Activated naive CD4-positive, alpha-beta T cell treated with anti-CD3 and anti-CD28 coated beads, Interleukin-2, amount 50 U/mL, for 24 hours (primary cell): ENCODE measurements around the gene SLC26A1.

Experiments used
- H3K27ac Mint-ChIP-seq: one replicate; pipeline ENCODE4 v1.8.0; 2021; ENCODE audit warnings: mild to moderate bottlenecking, mixed read lengths
- H3K27me3 Mint-ChIP-seq: one replicate; pipeline ENCODE4 v1.8.0; 2021; ENCODE audit warnings: mixed read lengths
- H3K36me3 Mint-ChIP-seq: one replicate; pipeline ENCODE4 v1.8.0; 2021; ENCODE audit warnings: mixed read lengths
- H3K4me1 Mint-ChIP-seq: one replicate; pipeline ENCODE4 v1.8.0; 2021; ENCODE audit warnings: mixed read lengths
- H3K4me3 Mint-ChIP-seq: one replicate; pipeline ENCODE4 v1.8.0; 2021; ENCODE audit warnings: mild to moderate bottlenecking, mixed read lengths
- H3K9me3 Mint-ChIP-seq: one replicate; pipeline ENCODE4 v1.8.0; 2021; ENCODE audit warnings: mixed read lengths

The SLC26A1 gene

DNA sequence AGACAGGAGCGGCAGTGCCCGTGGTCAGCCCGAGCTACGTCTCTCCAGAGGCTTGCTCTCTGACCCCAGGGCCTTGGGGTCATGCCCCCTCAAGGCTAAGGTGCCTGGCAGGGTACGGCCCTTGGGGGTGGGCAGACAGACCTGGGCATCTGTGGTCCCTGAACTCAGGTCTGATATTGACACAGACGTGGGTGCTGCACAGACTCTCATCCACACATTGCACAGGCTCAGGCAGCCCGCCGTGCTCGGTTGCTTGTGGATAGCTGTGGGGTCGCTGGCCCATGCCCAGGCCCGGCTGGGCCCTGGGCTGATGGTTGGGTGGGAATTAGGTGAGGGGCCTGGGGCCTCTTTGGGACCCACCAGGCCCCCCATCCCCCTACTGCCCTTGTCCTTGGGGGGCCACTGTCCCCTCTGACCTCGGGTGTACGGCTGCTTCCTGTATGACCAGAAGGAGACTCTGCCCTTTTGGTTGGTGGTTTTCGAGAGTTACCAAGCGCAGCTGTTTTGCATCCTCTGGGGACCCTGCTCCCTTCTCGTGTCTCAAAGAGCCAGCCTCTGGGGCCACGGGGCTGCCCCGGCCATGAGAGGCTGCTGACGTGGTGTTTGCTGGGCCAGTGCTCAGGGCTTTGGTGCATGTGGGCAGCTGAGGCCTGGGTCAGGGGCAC is 28.3 kb upstream of the SLC26A1 start:
- Mint-ChIP-seq H3K4me3 (no peak overlapping the region), H3K36me3 (peaks cover 2% of the 10 kb centered on the region), H3K4me1 (peaks cover 9% of the 10 kb centered on the region), H3K27ac (no peak overlapping the region), H3K9me3 (no peaks in the 10 kb centered on the region), H3K27me3 (no peaks in the 10 kb centered on the region)

DNA sequence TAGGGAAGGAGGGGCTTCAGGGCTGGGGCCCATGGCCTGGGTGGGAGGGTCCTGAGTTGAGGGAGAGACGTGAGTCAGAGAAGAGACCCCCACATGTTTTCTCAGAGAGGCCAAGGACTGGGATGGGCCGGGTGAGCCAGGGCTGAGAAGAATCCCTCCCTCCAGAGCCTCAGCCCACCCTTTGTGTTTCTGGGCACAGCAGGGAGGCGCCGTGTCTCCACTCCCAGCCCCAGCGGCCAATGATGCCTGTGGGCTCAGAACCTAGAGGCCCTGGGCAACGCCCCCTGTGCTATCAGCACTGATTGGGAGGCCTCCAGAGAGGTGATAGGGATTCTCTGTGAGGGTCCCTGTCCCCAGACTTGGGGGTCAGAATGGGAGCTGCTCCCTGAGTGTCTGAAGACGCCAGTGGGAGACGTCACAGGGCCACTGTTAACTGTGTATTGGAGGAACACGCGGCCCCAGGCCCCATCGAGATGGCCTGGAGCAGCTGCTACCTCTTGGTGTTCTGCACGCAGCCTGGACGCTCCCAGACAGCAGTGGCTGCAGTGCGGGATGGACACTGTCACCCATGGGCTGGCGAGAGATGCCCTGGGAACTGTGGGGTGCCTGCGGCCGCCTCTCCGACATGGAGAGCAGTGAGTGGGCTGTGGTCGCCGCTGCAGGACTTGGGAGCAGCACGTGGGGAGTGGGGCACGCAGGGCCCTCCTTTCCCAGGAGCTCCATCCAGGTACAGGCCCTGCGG is 26.7 kb upstream of the SLC26A1 start:
- H3K9me3 Mint-ChIP-seq = no peaks in the 10 kb centered on the region
- no peaks in the 10 kb centered on the region for H3K36me3 Mint-ChIP-seq
- H3K4me1 Mint-ChIP-seq = peaks cover 4% of the 10 kb centered on the region
- H3K4me3 Mint-ChIP-seq = no peak overlapping the region
- no peaks in the 10 kb centered on the region for H3K27me3 Mint-ChIP-seq
- H3K27ac Mint-ChIP-seq = no peak overlapping the region

DNA sequence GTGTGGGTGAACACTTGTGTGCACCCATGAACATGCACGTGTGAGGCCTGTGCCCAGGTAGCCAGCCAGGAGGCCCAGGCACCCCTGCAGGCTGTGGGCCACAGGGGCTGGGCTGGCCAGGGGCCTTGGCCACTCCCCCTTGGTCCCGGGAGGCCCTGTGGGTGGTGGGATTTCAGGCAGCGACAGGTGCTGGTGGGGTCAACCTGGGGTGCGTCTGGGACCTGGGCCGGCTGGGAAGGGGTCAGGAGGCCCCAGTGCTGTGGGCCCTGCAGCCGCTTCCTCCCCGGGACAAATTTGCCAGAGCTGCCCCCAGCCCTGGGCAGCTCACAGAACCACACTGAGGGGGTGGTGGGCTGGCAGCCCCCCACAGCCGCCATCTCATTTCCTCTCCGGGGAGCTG is 26.1 kb upstream of the SLC26A1 start:
- Mint-ChIP-seq H3K4me3 (no peak overlapping the region), H3K36me3 (no peaks in the 10 kb centered on the region), H3K27me3 (no peaks in the 10 kb centered on the region), H3K27ac (no peak overlapping the region), H3K9me3 (no peaks in the 10 kb centered on the region), H3K4me1 (peaks cover 4% of the 10 kb centered on the region)

DNA sequence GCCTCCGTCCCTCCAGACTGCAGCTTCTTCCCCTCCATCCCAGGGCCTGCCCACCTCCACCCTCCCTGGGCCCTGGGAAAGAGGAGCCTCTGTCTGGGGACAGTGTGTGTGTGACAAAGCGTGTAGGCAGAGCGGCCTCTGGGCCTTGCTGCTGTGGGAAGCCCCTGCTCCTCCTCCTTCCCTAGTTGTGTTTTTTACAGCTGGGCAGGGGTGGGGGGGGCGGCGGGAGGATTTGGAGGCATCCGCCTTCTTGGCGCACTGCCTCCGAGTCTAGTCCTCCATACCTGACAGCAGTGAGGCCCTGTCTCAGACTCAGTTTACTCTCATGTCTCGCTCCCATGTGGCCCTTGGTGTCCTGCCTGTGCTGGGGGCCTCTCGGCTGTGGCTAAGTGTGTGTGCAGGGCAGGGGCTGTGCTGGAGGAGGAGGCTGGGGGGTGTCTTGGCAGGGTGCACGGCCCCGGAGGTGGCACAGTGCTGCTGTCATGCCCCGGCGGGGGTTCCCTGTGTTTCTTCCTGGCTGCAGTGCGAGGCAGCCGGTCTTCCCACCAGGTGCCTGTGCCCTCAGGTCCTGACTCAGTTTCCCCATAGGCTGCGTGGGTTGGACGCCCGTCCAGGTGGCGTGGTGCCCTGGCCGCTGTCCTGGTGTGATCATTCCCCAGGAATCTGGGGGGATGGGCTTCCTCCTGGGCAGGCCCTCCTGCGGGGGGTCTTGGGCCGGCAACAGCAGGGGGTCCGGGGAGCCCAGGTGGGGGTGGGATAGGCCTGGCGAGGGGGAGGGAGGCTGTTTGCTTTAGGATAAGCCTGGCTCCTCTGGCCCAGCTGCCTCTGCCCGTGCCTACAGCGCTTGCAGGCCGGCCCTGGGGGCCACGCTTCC is 25.2 kb upstream of the SLC26A1 start:
- Mint-ChIP-seq H3K27ac (no peak overlapping the region), H3K36me3 (no peaks in the 10 kb centered on the region), H3K27me3 (no peaks in the 10 kb centered on the region), H3K4me1 (peaks cover 11% of the 10 kb centered on the region), H3K9me3 (no peaks in the 10 kb centered on the region), H3K4me3 (no peak overlapping the region)

DNA sequence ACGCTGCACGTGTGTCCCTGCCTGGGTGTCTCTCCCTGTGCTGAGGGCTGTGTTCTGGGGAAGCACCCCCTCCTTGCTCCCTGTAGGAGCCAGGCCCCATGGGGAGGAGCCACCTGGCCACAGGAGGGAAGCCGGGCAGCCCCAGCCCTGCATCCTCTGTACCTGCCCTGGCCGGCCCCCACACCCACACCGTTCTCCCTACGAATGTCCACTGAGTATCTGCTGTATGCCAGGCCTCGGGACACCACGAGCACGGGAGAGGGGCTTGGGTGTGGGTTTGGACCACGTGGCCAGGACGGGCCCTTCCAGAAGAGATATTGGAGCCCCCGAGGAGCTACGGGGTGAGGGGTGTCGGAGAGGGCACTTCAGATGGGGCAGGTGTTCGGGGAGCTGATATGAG is 24.5 kb upstream of the SLC26A1 start:
- Mint-ChIP-seq H3K4me1 (peaks cover 11% of the 10 kb centered on the region), H3K4me3 (no peak overlapping the region), H3K36me3 (no peaks in the 10 kb centered on the region), H3K9me3 (no peaks in the 10 kb centered on the region), H3K27me3 (no peaks in the 10 kb centered on the region), H3K27ac (no peak overlapping the region)

DNA sequence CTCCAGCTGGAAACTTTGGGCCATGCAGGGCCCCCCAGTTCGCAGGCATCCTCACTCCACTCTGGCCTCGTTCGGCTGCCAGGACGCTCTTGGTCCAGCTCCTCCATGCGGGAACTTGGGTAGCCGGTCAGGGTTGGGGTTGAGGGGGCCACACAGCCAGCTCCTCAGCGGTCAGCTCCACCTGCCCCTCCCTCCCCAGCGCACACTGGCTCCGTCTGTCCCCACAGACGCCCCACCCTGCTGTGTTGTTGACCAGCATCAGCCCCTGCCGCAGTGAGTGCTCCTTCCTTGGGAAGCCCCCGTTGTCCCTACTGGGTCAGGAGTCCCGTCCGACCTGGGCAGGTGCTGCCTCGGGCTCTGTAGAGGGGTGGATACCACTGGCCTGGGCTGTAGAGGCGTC is 24.0 kb upstream of the SLC26A1 start:
- no peaks in the 10 kb centered on the region for H3K27me3 Mint-ChIP-seq

DNA sequence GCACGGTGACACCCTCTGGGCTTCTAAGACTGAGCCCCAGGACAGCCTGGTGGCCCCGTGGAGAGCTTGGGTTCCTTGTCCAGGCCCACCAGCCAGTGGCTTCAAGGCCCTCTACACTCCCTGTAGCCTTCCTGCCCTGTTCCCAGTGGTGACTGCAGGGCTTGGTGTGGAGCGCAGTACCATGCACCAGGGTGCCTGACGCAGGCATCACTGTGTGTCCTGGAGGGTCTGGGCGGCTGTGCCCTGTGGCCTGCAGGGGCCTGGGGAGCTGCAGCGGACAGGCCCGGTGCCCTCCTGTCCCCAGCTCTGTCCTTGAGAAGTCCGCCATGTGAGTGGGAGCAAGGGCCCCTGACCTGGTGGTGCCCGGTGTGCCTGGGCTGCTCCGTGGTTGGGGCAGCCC is 22.5 kb upstream of the SLC26A1 start:
- Mint-ChIP-seq H3K36me3 (no peaks in the 10 kb centered on the region), H3K27ac (no peak overlapping the region), H3K4me1 (peaks cover 11% of the 10 kb centered on the region), H3K27me3 (no peaks in the 10 kb centered on the region), H3K4me3 (no peak overlapping the region), H3K9me3 (no peaks in the 10 kb centered on the region)

More for the DNA sequence above, 24.0 kb upstream of the SLC26A1 start:
- H3K27ac Mint-ChIP-seq = no peak overlapping the region
- no peaks in the 10 kb centered on the region for H3K9me3 Mint-ChIP-seq
- no peak overlapping the region for H3K4me3 Mint-ChIP-seq
- H3K36me3 Mint-ChIP-seq = no peaks in the 10 kb centered on the region
- H3K4me1 Mint-ChIP-seq = peaks cover 11% of the 10 kb centered on the region

DNA sequence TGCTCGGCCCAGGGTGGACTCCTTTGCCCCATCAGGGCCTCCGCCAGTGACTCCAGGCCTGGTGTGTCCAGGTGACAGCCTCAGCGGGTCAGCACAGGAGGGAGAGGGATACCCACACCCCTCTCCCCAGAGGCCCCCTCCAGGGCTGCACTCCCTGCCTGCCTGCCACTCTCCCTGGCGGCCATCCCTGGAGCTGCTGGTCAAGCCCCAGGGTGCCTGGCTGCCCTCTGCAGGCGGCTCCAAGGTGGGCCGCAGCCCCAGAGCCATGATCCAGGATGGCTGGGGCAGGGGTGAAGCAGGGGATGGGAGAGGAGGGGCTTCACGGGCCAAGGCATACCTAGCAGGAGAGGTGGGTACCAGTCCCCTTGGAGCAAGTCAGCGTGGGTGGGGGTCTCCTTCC is 22.0 kb upstream of the SLC26A1 start:
- H3K27me3 Mint-ChIP-seq = no peaks in the 10 kb centered on the region
- no peaks in the 10 kb centered on the region for H3K36me3 Mint-ChIP-seq
- H3K9me3 Mint-ChIP-seq = no peaks in the 10 kb centered on the region
- H3K27ac Mint-ChIP-seq = no peak overlapping the region
- H3K4me1 Mint-ChIP-seq = peaks cover 16% of the 10 kb centered on the region
- no peak overlapping the region for H3K4me3 Mint-ChIP-seq

DNA sequence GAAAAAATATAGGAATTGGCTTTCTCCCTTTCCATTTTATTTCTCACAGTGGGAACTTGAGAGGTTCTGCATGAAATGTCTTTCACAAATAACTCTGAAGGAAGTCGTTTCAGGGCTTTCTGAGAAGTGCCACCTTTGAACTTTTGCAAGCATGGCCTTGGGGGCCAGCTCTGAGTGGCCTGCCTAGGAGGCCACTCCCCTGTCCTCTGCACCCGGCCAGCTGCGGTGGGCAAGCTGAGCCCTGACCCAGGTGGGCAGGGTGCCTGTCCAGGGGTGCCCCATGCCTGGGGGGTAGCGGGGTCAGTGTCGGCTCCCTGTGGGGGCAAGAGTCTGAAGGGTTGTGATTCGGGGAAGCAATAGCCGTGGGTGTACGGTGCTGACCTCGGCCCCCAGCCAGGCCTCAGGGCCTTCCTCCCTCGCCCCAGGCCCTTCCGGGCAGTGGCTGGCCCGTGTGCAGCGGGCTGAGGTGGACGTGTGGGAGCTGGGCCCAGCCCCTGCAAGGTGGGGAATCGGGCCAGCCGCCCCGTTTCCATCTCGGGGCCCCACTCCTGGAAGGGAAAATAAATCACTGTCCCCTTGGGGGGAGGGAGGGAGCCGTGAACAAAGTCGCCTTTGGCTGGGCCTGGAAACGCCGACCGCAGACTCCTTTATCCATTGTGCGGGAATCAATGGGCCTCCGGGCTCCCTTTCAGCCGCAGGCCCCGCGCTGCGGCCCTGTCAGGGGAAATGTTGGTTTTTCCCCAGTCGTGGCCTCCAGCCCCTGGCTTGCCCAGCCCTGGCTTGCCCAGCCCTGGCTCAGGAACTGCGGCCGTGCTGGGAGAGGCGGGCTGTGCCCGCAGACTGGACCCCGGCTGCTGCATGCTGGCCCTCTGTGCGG is 21.3 kb upstream of the SLC26A1 start:
- Mint-ChIP-seq H3K27ac (no peak overlapping the region), H3K36me3 (no peaks in the 10 kb centered on the region), H3K4me1 (peaks cover 12% of the 10 kb centered on the region), H3K9me3 (no peaks in the 10 kb centered on the region), H3K4me3 (no peak overlapping the region), H3K27me3 (no peaks in the 10 kb centered on the region)

DNA sequence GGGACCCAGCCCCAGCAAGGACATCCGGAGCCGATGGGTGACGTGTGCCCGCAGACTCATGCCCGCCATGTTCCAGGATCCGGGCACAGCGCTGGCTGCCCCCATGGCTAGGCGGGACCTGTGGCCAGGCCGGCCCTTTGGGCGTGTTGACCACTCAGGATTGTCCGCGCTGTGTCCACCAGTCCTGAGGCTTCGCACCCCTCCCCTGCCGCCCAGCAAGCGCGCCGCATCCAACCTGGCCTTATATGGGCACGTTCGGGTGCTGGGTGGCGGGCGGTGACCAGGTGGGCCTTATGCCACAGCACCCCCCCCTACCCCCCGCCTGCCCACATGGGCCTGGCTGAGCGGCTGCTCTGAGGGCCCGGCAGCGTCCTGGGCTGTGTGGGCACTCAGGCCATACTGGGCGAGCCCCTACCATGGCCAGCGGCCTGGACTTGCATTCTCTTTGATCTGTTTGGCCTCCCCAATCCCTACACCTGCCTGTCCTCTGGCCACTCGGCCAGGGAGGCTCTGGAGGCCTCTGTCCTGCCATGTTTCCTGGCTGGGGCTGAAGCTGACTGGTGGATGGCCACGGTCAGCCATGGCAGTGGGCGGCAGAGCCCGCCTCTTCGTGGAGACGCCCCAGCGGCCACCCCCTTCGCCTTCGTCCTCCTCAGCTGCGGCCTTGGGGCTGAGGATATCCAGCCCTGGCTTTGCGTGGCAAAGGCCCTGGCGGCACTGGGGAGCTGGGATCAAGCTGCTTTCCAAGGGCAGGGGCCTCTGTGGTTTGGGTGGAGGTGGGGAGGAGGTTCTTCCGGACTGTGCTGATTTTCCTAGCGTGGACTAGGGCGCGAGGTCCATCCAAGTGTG is 20.2 kb upstream of the SLC26A1 start:
- peaks cover 5% of the 10 kb centered on the region for H3K27me3 Mint-ChIP-seq
- H3K9me3 Mint-ChIP-seq = no peaks in the 10 kb centered on the region
- H3K4me3 Mint-ChIP-seq = peak overlapping the region; percentile 23
- H3K4me1 Mint-ChIP-seq = peaks cover 12% of the 10 kb centered on the region
- no peak overlapping the region for H3K27ac Mint-ChIP-seq
- H3K36me3 Mint-ChIP-seq = no peaks in the 10 kb centered on the region

DNA sequence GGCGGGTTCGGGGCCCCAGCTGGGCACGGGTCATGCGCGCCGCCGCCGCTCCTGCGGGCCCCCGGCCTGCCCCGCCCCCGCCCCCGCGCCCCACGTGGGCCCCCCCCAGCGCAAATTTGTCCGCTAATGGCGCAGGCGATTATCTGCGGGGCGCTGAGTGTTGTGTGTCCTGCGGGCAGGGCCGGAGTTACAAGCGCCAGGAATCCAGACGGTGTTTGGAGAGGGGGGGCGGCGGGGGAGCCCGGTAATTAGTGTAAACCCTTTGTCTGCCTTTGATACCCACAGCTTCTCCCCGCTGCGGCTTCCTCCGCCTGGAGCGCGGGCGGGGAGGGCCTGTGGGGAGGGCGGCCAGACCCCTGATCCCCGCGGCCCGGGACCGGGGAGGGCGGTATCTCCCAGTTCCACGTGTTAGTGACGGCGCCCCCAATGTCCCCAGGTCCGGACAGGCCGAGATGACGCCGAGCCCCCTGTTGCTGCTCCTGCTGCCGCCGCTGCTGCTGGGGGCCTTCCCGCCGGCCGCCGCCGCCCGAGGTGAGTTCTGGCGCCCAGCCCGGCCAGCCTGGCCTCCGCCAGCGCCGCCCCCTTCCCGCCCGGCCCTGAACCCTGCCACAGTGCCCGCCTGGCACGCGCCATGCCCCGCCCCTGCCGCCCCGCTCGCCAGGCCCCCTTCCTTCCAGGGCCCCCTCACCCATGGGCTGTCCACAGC is 19.0 kb upstream of the SLC26A1 start:
- H3K4me1 Mint-ChIP-seq = peaks cover 12% of the 10 kb centered on the region
- H3K27me3 Mint-ChIP-seq = peaks cover 12% of the 10 kb centered on the region
- no peaks in the 10 kb centered on the region for H3K9me3 Mint-ChIP-seq
- H3K36me3 Mint-ChIP-seq = no peaks in the 10 kb centered on the region
- H3K27ac Mint-ChIP-seq = no peak overlapping the region
- peak overlapping the region; percentile 58 for H3K4me3 Mint-ChIP-seq

DNA sequence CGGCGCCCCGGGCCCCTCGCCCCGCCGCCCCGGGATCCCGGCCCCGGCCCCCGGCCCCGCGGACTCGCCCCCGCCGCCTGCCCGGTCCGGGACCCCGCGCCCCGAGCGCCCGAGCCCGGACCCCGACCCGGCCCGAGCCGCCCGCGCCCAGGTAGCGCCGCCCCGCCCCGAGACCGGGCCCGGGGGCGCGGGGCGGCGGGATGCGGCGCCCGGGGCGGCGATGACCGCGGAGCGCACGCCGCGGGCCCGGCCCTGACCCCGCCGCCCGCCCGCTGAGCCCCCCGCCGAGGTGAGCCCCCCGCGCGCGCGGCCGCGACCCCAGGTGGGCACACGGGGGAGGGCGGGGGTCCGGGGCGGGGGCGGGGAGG is 18.4 kb upstream of the SLC26A1 start:
- Mint-ChIP-seq H3K4me3 (no peak overlapping the region), H3K27me3 (peaks cover 17% of the 10 kb centered on the region), H3K4me1 (peaks cover 12% of the 10 kb centered on the region), H3K36me3 (no peaks in the 10 kb centered on the region), H3K27ac (no peak overlapping the region), H3K9me3 (no peaks in the 10 kb centered on the region)

DNA sequence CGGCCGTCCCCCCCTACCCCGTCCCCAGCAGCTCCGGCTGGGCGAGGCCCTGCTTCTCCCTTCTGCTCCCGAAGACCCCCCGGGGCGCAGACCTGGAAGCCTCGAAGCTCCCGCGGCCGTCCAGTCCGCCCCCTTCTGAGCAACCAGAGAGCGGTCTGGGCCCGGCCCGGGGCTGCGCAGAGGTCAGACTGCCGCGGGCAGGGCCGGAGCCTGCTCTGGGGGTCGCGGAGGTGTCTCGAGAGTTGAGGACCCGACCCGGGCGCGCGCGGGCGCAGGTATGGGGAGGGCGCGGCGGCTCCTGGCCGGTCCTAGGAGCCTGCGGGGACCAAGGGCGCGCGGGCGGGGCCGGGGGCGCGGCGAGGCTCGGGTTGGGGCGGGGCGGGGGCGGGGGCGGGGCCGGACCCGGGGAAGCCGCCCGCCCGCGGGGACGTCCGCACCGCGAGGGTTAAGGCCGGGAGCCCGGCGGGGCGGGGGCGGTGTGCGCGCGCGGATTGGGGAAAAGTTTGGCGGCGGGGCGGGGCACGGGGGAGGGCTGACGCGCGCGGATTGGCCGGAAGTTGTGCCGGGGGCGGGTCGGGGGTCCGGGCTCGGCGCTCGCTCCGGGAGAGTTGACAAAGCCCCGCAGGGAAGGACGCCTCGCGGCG is 17.9 kb upstream of the SLC26A1 start, which contains the start of gene FGFRL1:
TSS of gene FGFRL1 (plus strand) at position 605 of the 644 bp plus-strand sequence. CDS start 860 bp downstream, outside the sequence.
- peak within 1 kb of the TSS; percentile 88 for H3K4me3 Mint-ChIP-seq
- peaks cover 20% of the 10 kb centered on the region for H3K27me3 Mint-ChIP-seq
- H3K9me3 Mint-ChIP-seq = no peaks in the 10 kb centered on the region
- H3K36me3 Mint-ChIP-seq = no peaks in the 10 kb centered on the region
- peak within 1 kb of the TSS; percentile 72 for H3K27ac Mint-ChIP-seq
- peaks cover 12% of the 10 kb centered on the region for H3K4me1 Mint-ChIP-seq
